Suprapubic skin (tissue), 3 donors: ENCODE results near the gene PRTFDC1.

Experiments used
- POLR2AphosphoS5 ChIP-seq, 3 donors: sonication (generic); formaldehyde crosslinking; IDR thresholded peaks; one replicate each; pipeline ENCODE4 v1.6.1; 2017; ENCODE audit warnings: antibody characterized with exemption in 3 of 3
- TF ChIP-seq, protein P1 (sequence below), 2 donors: fragments of 200-600 bp in 1 of 2; fragments of 450-650 bp in 1 of 2; sonication (generic) in 1 of 2; IDR thresholded peaks; one replicate each; pipeline ENCODE4 v1.5.1; 2016 to 2019; ENCODE audit warnings: antibody characterized with exemption in 2 of 2, mild to moderate bottlenecking in 1 of 2, moderate library complexity in 1 of 2

DNA sequence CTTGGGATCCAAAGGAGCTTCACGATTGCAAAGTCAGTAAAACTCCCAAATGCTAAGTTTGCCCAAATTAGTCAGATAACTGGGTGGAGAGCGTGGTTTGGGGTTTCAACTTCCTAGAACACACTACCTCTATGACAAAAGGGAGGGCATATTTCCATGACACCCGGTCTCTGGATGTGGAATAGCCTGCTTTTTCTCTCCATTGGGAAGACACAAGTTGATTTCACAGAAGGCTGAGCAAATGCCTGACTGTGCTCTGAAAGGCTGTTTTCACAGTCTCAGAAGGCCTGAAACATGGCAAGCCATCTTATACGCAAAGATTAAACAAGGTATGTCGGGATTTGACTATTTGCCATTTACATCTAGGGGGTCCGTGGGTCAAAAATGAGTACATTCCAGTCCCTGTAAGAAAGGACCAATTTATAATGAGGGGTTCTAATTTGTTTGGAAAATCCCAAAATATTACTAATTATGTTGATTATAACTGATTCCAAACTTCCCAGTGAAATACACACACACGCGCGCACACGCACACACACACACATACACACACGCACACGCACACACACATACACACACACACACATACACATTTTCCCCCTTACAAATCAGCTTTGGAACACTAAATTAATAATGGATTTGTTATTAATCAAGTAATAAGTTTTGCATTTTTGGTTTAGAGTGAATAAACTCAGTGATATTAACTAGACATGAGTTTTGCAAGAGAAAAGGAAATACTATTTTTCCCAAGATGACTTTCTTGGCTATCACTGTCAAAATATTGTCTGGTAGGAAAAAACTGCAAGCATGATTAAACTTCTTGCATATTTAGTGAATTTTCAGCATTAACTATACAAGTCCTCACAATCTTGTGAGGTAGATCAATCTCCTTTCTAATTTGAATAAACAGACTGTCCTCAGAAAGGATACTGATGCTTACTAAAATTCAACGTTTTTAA is 105.0 kb downstream of the PRTFDC1 start:
- TF ChIP-seq, protein P1, sequence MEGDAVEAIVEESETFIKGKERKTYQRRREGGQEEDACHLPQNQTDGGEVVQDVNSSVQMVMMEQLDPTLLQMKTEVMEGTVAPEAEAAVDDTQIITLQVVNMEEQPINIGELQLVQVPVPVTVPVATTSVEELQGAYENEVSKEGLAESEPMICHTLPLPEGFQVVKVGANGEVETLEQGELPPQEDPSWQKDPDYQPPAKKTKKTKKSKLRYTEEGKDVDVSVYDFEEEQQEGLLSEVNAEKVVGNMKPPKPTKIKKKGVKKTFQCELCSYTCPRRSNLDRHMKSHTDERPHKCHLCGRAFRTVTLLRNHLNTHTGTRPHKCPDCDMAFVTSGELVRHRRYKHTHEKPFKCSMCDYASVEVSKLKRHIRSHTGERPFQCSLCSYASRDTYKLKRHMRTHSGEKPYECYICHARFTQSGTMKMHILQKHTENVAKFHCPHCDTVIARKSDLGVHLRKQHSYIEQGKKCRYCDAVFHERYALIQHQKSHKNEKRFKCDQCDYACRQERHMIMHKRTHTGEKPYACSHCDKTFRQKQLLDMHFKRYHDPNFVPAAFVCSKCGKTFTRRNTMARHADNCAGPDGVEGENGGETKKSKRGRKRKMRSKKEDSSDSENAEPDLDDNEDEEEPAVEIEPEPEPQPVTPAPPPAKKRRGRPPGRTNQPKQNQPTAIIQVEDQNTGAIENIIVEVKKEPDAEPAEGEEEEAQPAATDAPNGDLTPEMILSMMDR (IDR thresholded peaks at IDR 0.05), result no peak
- no peak for TF ChIP-seq POLR2AphosphoS5 (IDR thresholded peaks at IDR 0.05)
